GM23248 (cell line): ENCODE results near the gene MIAT. TPM values are rescaled to one million over a fixed set of nuclear protein-coding genes. Genes with fewer than 3 reads are reported as not detected.

ENCODE experiments used
- DNase-seq: peaks from one replicate; pipeline ENCODE4 v3.0.0-alpha.2; 2015
- H2AFZ ChIP-seq: fragments of 200-600 bp; sonication (generic); 2 replicates; pipeline ENCODE4 v1.6.1; 2016; ENCODE audit warnings: antibody characterized with exemption
- H3F3A ChIP-seq: fragments of 200-600 bp; sonication (generic); 2 replicates; pipeline ENCODE4 v1.6.1; 2016; ENCODE audit warnings: mild to moderate bottlenecking, antibody characterized with exemption, mixed run types; ENCODE audit not compliant: insufficient read depth
- H3K27ac ChIP-seq: fragments of 200-600 bp; sonication (generic); 2 replicates; pipeline ENCODE4 v1.5.1; 2016; ENCODE audit warnings: mild to moderate bottlenecking
- H3K27me3 ChIP-seq: fragments of 200-600 bp; sonication (generic); replicated peaks from 2 replicates; pipeline ENCODE4 v1.6.1; 2016; ENCODE audit warnings: mild to moderate bottlenecking; ENCODE audit not compliant: insufficient read depth
- H3K36me3 ChIP-seq: fragments of 200-600 bp; sonication (generic); 2 replicates; pipeline ENCODE4 v1.6.1; 2016; ENCODE audit warnings: low read depth, mild to moderate bottlenecking
- H3K4me1 ChIP-seq: fragments of 200-600 bp; sonication (generic); 2 replicates; pipeline ENCODE4 v1.6.1; 2016; ENCODE audit warnings: mild to moderate bottlenecking; ENCODE audit not compliant: insufficient read depth
- H3K4me2 ChIP-seq: fragments of 200-600 bp; sonication (generic); one replicate; pipeline ENCODE4 v1.6.1; 2016; ENCODE audit warnings: mild to moderate bottlenecking; ENCODE audit not compliant: unreplicated experiment
- H3K4me3 ChIP-seq: fragments of 200-600 bp; sonication (generic); 2 replicates; pipeline ENCODE4 v1.5.1; 2016; ENCODE audit warnings: mild to moderate bottlenecking
- H3K79me2 ChIP-seq: fragments of 200-600 bp; sonication (generic); 2 replicates; pipeline ENCODE4 v1.6.1; 2016; ENCODE audit warnings: mild to moderate bottlenecking; ENCODE audit not compliant: insufficient read depth
- H3K9ac ChIP-seq: fragments of 200-600 bp; sonication (generic); 2 replicates; pipeline ENCODE4 v1.6.1; 2016; ENCODE audit warnings: mild to moderate bottlenecking
- H3K9me2 ChIP-seq: fragments of 200-600 bp; sonication (generic); 2 replicates; pipeline ENCODE4 v1.6.1; 2016; ENCODE audit warnings: mixed run types, mild to moderate bottlenecking, moderate library complexity; ENCODE audit not compliant: insufficient read depth
- H3K9me3 ChIP-seq: fragments of 200-600 bp; sonication (generic); one replicate; pipeline ENCODE4 v1.6.1; 2017; ENCODE audit warnings: low read depth
- H4K20me1 ChIP-seq: fragments of 200-600 bp; sonication (generic); 2 replicates; pipeline ENCODE4 v1.6.0; 2016; ENCODE audit not compliant: insufficient read depth
- EZH2 ChIP-seq: fragments of 200-600 bp; sonication (generic); IDR thresholded peaks from 2 replicates; pipeline ENCODE4 v1.6.1; 2018; ENCODE audit warnings: antibody characterized with exemption, mild to moderate bottlenecking; ENCODE audit not compliant: insufficient read depth, poor library complexity, severe bottlenecking
- EZH2phosphoT487 ChIP-seq: fragments of 200-600 bp; sonication (generic); IDR thresholded peaks from 2 replicates; pipeline ENCODE4 v1.6.1; 2018; ENCODE audit warnings: antibody characterized with exemption, moderate library complexity, mild to moderate bottlenecking, low read depth; ENCODE audit not compliant: insufficient read depth
- WGBS, 2 experiments: methylation state at CpG; one replicate each; pipeline ENCODE4 v1.1.6; 2015 to 2017; ENCODE audit warnings: low lambda C conversion rate in 2 of 2, low coverage in 1 of 2; ENCODE audit errors: missing lambda C conversion rate in 2 of 2; 5-methylcytosine and 5-hydroxymethylcytosine counted together
- in situ Hi-C: fragments of 300-500 bp; cut with MboI; formaldehyde crosslinking; loops from 2 replicates; pipeline ENCODE4 v1.15.0; 2020
- polyA plus RNA-seq: library from polyadenylated mRNA; unstranded; fragments of >200 nt; fragmentation: Nextera tagmentation; extraction: Ambion mirVana; gene quantifications from 2 replicates; pipeline ENCODE4 v1.2.1, GENCODE V29; 2016
- total RNA-seq: library from RNA; depleted of rRNA; stranded (reverse); fragments of >200 nt; shearing (Covaris generic); gene quantifications from 2 replicates; pipeline ENCODE4 v1.2.3, GENCODE V29; 2014

MIAT gene
- total and polyA plus RNA-seq, 2 experiments from 2014 or later: 0.23 to 0.43 TPM

GRCh38 chr22:26619510-26619909 lies 37.9 kb upstream of the MIAT start:
- Histone ChIP-seq H3K79me2 (no peaks in the 10 kb centered on the region), H2AFZ (no peak overlapping the region), H3K4me3 (no peak overlapping the region), H3F3A (no peaks in the 10 kb centered on the region), H3K9me2 (no peaks in the 10 kb centered on the region), H3K36me3 (no peaks in the 10 kb centered on the region), H3K4me2 (no peak overlapping the region), H4K20me1 (no peaks in the 10 kb centered on the region), H3K27me3 (peaks cover 11% of the 10 kb centered on the region; the same call in 1 of the 2 replicates), H3K9ac (no peak overlapping the region), H3K27ac (no peak overlapping the region), H3K4me1 (no peaks in the 10 kb centered on the region), H3K9me3 (no peaks in the 10 kb centered on the region)
- WGBS, 2 experiments: 50 to 56% methylated on average over 6 of the region's 6 CpGs
- no peak for DNase-seq
- TF ChIP-seq EZH2phosphoT487 (no peak), EZH2 (no peak)
- in situ Hi-C loops: no loop called here

GRCh38 chr22:26620197-26620596 lies 37.2 kb upstream of the MIAT start:
- Histone ChIP-seq H3K9me3 (no peaks in the 10 kb centered on the region), H3K9me2 (no peaks in the 10 kb centered on the region), H3K4me2 (no peak overlapping the region), H3K4me3 (no peak overlapping the region), H3F3A (no peaks in the 10 kb centered on the region), H3K79me2 (no peaks in the 10 kb centered on the region), H3K27ac (no peak overlapping the region), H4K20me1 (no peaks in the 10 kb centered on the region), H3K27me3 (peaks cover 9% of the 10 kb centered on the region; the same call in 1 of the 2 replicates), H2AFZ (no peak overlapping the region), H3K9ac (no peak overlapping the region), H3K36me3 (no peaks in the 10 kb centered on the region), H3K4me1 (no peaks in the 10 kb centered on the region)
- TF ChIP-seq EZH2phosphoT487 (no peak), EZH2 (no peak)
- WGBS, 2 experiments: 63 to 66% methylated on average over 2 of the region's 2 CpGs
- in situ Hi-C loops: no loop called here
- no peak for DNase-seq

GRCh38 chr22:26621663-26622062 lies 35.7 kb upstream of the MIAT start, which contains the start of gene CRYBA4:
TSS of gene CRYBA4 (plus strand) at chr22:26621963. CDS start at chr22:26622597, 634 bp downstream.
- no peak for DNase-seq
- Histone ChIP-seq H2AFZ (no peak within 1 kb of the TSS), H3K27me3 (peaks cover 9% of the 10 kb centered on the region; the same call in 1 of the 2 replicates), H3K4me3 (no peak within 1 kb of the TSS), H3K36me3 (no peaks in the 10 kb centered on the region), H3K27ac (no peak within 1 kb of the TSS), H3K4me2 (no peak within 1 kb of the TSS), H3F3A (no peaks in the 10 kb centered on the region), H3K9me2 (no peaks in the 10 kb centered on the region), H4K20me1 (no peaks in the 10 kb centered on the region), H3K9me3 (no peaks in the 10 kb centered on the region), H3K79me2 (no peaks in the 10 kb centered on the region), H3K4me1 (no peaks in the 10 kb centered on the region), H3K9ac (no peak within 1 kb of the TSS)
- 63% methylated on average over 7 of the region's 7 CpGs for WGBS, 2 experiments
- TF ChIP-seq EZH2 (no peak), EZH2phosphoT487 (no peak)
- in situ Hi-C loops: no loop called here

GRCh38 chr22:26623984-26624383 lies 33.4 kb upstream of the MIAT start:
- H3K79me2 ChIP-seq: no peaks in the 10 kb centered on the region
- in situ Hi-C loops: no loop called here
- H3F3A ChIP-seq: no peaks in the 10 kb centered on the region
- WGBS, 2 experiments: 54 to 67% methylated on average over 1 of the region's 1 CpG
- TF ChIP-seq EZH2phosphoT487 (no peak), EZH2 (no peak)
- no peak overlapping the region for H2AFZ ChIP-seq
- no peaks in the 10 kb centered on the region for H3K9me3 ChIP-seq
- H3K36me3 ChIP-seq: no peaks in the 10 kb centered on the region
- H3K27me3 ChIP-seq: peaks cover 12% of the 10 kb centered on the region; the same call in 1 of the 2 replicates
- no peak for DNase-seq
- no peak overlapping the region for H3K4me2 ChIP-seq
- H3K4me3 ChIP-seq: no peak overlapping the region
- no peak overlapping the region for H3K27ac ChIP-seq
- H3K4me1 ChIP-seq: no peaks in the 10 kb centered on the region
- no peak overlapping the region for H3K9ac ChIP-seq
- no peaks in the 10 kb centered on the region for H3K9me2 ChIP-seq
- H4K20me1 ChIP-seq: no peaks in the 10 kb centered on the region

DNA sequence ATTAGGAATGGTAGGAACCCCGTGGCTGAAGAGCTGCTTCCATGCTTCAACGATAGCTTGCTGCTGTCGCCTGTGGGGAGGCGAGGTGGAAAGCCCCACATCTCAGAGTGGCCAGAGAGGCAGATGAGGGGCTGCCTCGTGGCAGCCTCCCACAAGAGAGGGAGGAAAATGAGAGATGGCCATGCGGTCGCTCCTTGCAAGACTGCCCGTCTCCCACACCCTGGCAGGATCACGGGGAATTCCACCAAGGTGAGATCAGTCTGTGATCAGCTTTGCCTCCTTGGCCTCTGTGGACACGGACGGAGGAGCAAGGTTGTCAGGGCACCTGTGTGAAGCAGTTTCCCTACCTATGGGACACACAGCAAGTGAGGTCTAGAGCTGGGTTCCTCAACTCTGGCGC lies 32.6 kb upstream of the MIAT start:
- no peaks in the 10 kb centered on the region for H3K9me2 ChIP-seq
- H3K36me3 ChIP-seq: no peaks in the 10 kb centered on the region
- TF ChIP-seq EZH2phosphoT487 (no peak), EZH2 (no peak)
- no peak for DNase-seq
- H3K79me2 ChIP-seq: no peaks in the 10 kb centered on the region
- H3F3A ChIP-seq: no peaks in the 10 kb centered on the region
- no peak overlapping the region for H3K4me2 ChIP-seq
- no peaks in the 10 kb centered on the region for H3K4me1 ChIP-seq
- whole genome bisulfite sequencing, 2 experiments: 62 to 76% methylated on average over 11 to 12 of the region's 12 CpGs
- no peaks in the 10 kb centered on the region for H3K9me3 ChIP-seq
- no peak overlapping the region for H3K4me3 ChIP-seq
- peaks cover 12% of the 10 kb centered on the region; the same call in 1 of the 2 replicates for H3K27me3 ChIP-seq
- H3K27ac ChIP-seq: no peak overlapping the region
- no peak overlapping the region for H2AFZ ChIP-seq
- no peak overlapping the region for H3K9ac ChIP-seq
- no peaks in the 10 kb centered on the region for H4K20me1 ChIP-seq
- in situ Hi-C loops: no loop called here
